HT-29 (cell line): ENCODE results near the gene SERPINI1. TPM values are rescaled to one million over a fixed set of nuclear protein-coding genes. Genes with fewer than 3 reads are reported as not detected.
A peak's percentile ranks its signal among the peaks of the same experiment; 100 is the strongest.

Experiments used
- DNase-seq: peaks from one replicate; pipeline ENCODE4 v3.0.0-alpha.2; 2015; ENCODE audit warnings: low spot score
- total RNA-seq: library from RNA; depleted of rRNA; stranded (reverse); fragments of >200 nt; shearing (Covaris generic); gene quantifications from 2 replicates; pipeline ENCODE4 v1.2.3, GENCODE V29; 2014

Gene SERPINI1
- total RNA-seq, 1 experiment from 2014 or later = 0.38 TPM

GRCh38 chr3:167734498-167735232, 856 bp upstream of the SERPINI1 start, which contains the start of gene PDCD10:
Gene PDCD10, minus strand, starts transcription at chr3:167734892. Its CDS starts 14,735 bp downstream, at chr3:167720157.
- DNase-seq = peak; percentile 100

GRCh38 chr3:167736264-167736787, 805 bp downstream of the SERPINI1 start:
- DNase-seq = peak; percentile 31

GRCh38 chr3:167736997-167737396, 1.5 kb downstream of the SERPINI1 start:
- DNase-seq = no peak

GRCh38 chr3:167738037-167738436, 2.5 kb downstream of the SERPINI1 start:
- no peak for DNase-seq

- no peak for DNase-seq
Observed at GRCh38 chr3:167739190-167739810, 3.8 kb downstream of the SERPINI1 start.

GRCh38 chr3:167740961-167741587, 5.6 kb downstream of the SERPINI1 start:
- DNase-seq = peak; percentile 74

GRCh38 chr3:167742338-167742737, 6.8 kb downstream of the SERPINI1 start:
- DNase-seq = no peak

GRCh38 chr3:167743799-167744198, 8.3 kb downstream of the SERPINI1 start:
- DNase-seq = no peak

GRCh38 chr3:167749209-167749608, 13.7 kb downstream of the SERPINI1 start:
- DNase-seq = no peak

GRCh38 chr3:167749728-167750127, 14.2 kb downstream of the SERPINI1 start:
- no peak for DNase-seq

- DNase-seq = no peak
Observed at GRCh38 chr3:167750272-167750971, 14.9 kb downstream of the SERPINI1 start.

GRCh38 chr3:167754049-167754448, 18.5 kb downstream of the SERPINI1 start:
- DNase-seq = no peak

- DNase-seq = no peak
Observed at GRCh38 chr3:167761302-167761701, 25.8 kb downstream of the SERPINI1 start.

GRCh38 chr3:167762296-167762695, 26.8 kb downstream of the SERPINI1 start:
- no peak for DNase-seq

GRCh38 chr3:167772992-167773391, 37.5 kb downstream of the SERPINI1 start:
- no peak for DNase-seq

- DNase-seq = no peak
Observed at GRCh38 chr3:167773584-167773983, 38.1 kb downstream of the SERPINI1 start.

GRCh38 chr3:167776066-167776685, 40.7 kb downstream of the SERPINI1 start:
- no peak for DNase-seq

GRCh38 chr3:167777356-167777755, 41.8 kb downstream of the SERPINI1 start:
- no peak for DNase-seq

GRCh38 chr3:167780214-167780883, 44.8 kb downstream of the SERPINI1 start:
- no peak for DNase-seq

- no peak for DNase-seq
Observed at GRCh38 chr3:167783781-167784180, 48.3 kb downstream of the SERPINI1 start.

GRCh38 chr3:167785790-167786189, 50.3 kb downstream of the SERPINI1 start:
- DNase-seq = no peak
